ENCODE measurements around the gene ZFYVE28. TPM values are rescaled to one million over a fixed set of nuclear protein-coding genes. Genes with fewer than 3 reads are reported as not detected.

Gene ZFYVE28
- total RNA-seq, 1 donor from 2014 or later, result 3.3 TPM

- Mint-ChIP-seq H3K36me3 (ENCODE audit: insufficient read depth) (no peaks in the 10 kb centered on the region), H3K27ac (no peak overlapping the region), H3K27me3 (peaks cover 72% of the 10 kb centered on the region), H3K4me1 (ENCODE audit: low read depth) (peaks cover 9% of the 10 kb centered on the region), H3K4me3 (ENCODE audit: low read depth) (peak overlapping the region; percentile 8), H3K9me3 (ENCODE audit: low read depth) (no peaks in the 10 kb centered on the region)
- DNase-seq (ENCODE audit: low spot score, unreplicated experiment), result no peak
- TF ChIP-seq CTCF (IDR thresholded peaks at IDR 0.05; ENCODE audit: unreplicated experiment), result peak; percentile 36
These were observed 5.3 kb downstream of the ZFYVE28 start for GRCh38 chr4:2412885-2413716.

DNA sequence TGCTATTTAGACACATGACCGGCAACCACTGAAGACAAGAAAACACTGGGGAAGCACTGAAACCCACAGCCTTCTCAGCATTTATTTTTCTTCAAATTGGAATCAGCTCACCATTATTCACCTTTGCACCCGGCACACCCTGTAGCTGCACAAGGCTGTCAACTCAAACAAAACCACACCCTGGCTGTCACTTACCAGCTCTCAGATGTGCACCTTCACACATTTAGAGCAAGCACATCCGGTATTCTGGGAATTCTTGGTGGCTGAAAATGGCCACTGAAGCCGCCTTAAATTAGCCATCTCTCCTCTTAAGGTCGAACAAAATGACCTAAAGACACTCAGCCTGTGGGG is 5.9 kb downstream of the ZFYVE28 start:
- Mint-ChIP-seq H3K27ac (no peak overlapping the region), H3K4me3 (ENCODE audit: low read depth) (no peak overlapping the region), H3K27me3 (peaks cover 73% of the 10 kb centered on the region)

DNA sequence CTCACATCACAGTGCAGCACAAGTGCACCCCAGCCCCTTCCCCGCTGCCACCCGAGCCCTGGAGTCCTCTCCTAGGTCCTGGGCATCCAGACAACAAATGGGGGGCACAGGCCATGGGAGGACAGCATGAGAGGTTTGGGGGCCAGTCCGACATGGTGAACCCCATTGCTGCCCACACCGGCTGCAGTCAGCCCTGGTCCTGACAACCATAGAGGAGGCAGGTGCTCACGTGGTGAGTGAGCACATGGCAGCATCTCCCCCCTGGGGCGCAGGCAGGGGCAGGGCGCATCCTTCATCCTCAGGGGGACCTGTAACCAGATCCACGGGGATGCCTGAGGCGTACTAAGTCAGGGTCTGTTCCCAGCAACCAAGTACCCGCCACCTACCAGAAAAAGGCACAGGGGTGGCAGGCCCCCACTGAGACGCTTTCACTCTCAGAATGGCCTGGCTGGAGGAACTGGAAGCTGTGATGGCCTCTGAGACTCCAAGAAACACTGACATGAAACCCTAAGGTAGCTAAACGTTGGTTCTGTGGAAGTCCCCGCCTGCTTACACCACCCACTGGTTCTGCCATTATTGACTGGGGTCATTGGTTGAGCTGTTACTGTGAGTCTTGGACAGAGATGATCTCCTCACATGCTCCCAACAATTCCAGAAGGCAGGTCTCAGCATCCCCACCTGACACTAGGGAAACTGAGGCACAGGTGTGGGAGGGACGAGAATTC is 6.5 kb downstream of the ZFYVE28 start:
- Mint-ChIP-seq H3K27ac (no peak overlapping the region), H3K9me3 (ENCODE audit: low read depth) (no peaks in the 10 kb centered on the region), H3K4me3 (ENCODE audit: low read depth) (no peak overlapping the region), H3K4me1 (ENCODE audit: low read depth) (peaks cover 9% of the 10 kb centered on the region), H3K36me3 (ENCODE audit: insufficient read depth) (no peaks in the 10 kb centered on the region), H3K27me3 (peaks cover 75% of the 10 kb centered on the region)
- no peak for TF ChIP-seq CTCF (IDR thresholded peaks at IDR 0.05; ENCODE audit: unreplicated experiment)
- DNase-seq (ENCODE audit: low spot score, unreplicated experiment), result no peak

More for the DNA sequence above, 5.9 kb downstream of the ZFYVE28 start:
- H3K4me1 Mint-ChIP-seq (ENCODE audit: low read depth), result peaks cover 9% of the 10 kb centered on the region
- H3K36me3 Mint-ChIP-seq (ENCODE audit: insufficient read depth), result no peaks in the 10 kb centered on the region
- TF ChIP-seq CTCF (IDR thresholded peaks at IDR 0.05; ENCODE audit: unreplicated experiment), result no peak
- DNase-seq (ENCODE audit: low spot score, unreplicated experiment), result no peak
- no peaks in the 10 kb centered on the region for H3K9me3 Mint-ChIP-seq (ENCODE audit: low read depth)

GRCh38 chr4:2409381-2409783 is 9.1 kb downstream of the ZFYVE28 start:
- no peak overlapping the region for H3K27ac Mint-ChIP-seq
- DNase-seq (ENCODE audit: low spot score, unreplicated experiment), result no peak
- no peak overlapping the region for H3K4me3 Mint-ChIP-seq (ENCODE audit: low read depth)
- H3K9me3 Mint-ChIP-seq (ENCODE audit: low read depth), result no peaks in the 10 kb centered on the region
- TF ChIP-seq CTCF (IDR thresholded peaks at IDR 0.05; ENCODE audit: unreplicated experiment), result no peak
- peaks cover 57% of the 10 kb centered on the region for H3K27me3 Mint-ChIP-seq
- peaks cover 9% of the 10 kb centered on the region for H3K4me1 Mint-ChIP-seq (ENCODE audit: low read depth)
- H3K36me3 Mint-ChIP-seq (ENCODE audit: insufficient read depth), result no peaks in the 10 kb centered on the region

GRCh38 chr4:2408976-2409375 is 9.5 kb downstream of the ZFYVE28 start:
- Mint-ChIP-seq H3K36me3 (ENCODE audit: insufficient read depth) (no peaks in the 10 kb centered on the region), H3K9me3 (ENCODE audit: low read depth) (no peaks in the 10 kb centered on the region), H3K4me3 (ENCODE audit: low read depth) (no peak overlapping the region), H3K27ac (no peak overlapping the region), H3K27me3 (peaks cover 56% of the 10 kb centered on the region), H3K4me1 (ENCODE audit: low read depth) (peaks cover 9% of the 10 kb centered on the region)
- no peak for DNase-seq (ENCODE audit: low spot score, unreplicated experiment)
- TF ChIP-seq CTCF (IDR thresholded peaks at IDR 0.05; ENCODE audit: unreplicated experiment), result no peak
